Left lung (tissue), 10 donors: ENCODE measurements around the gene OPA1. TPM values are rescaled to one million over a fixed set of nuclear protein-coding genes. Genes with fewer than 3 reads are reported as not detected.

Experiments used
- ATAC-seq: fragments of 200-7000 bp; cut with Tn5 transposase; one replicate; pipeline ENCODE4 v1.9.1; 2020; ENCODE audit warnings: moderate library complexity
- DNase-seq, 4 donors: peaks; one replicate each; pipeline ENCODE4 v3.0.0-alpha.2; 2013 to 2020
- H3K27ac ChIP-seq, 2 donors: fragments of 200-600 bp; sonication (generic) in 1 of 2; one replicate each; pipeline versions ENCODE4 v1.5.0 to v1.8.0; 2020 to 2021
- H3K27me3 ChIP-seq, 2 donors: fragments of 200-600 bp; sonication (generic) in 1 of 2; one replicate each; pipeline versions ENCODE4 v1.5.0 to v1.8.0; 2020 to 2021
- H3K36me3 ChIP-seq, 2 donors: fragments of 200-600 bp; sonication (generic) in 1 of 2; one replicate each; pipeline versions ENCODE4 v1.5.0 to v1.8.0; 2020 to 2021
- H3K4me1 ChIP-seq, 2 donors: fragments of 200-600 bp; one replicate each; pipeline ENCODE4 v1.8.0; 2021
- H3K4me3 ChIP-seq, 2 donors: fragments of 200-600 bp; sonication (generic) in 1 of 2; one replicate each; pipeline versions ENCODE4 v1.5.0 to v1.8.0; 2020 to 2021; ENCODE audit warnings: mild to moderate bottlenecking in 1 of 2
- H3K9me3 ChIP-seq, 2 donors: fragments of 200-600 bp; sonication (generic) in 1 of 2; one replicate each; pipeline versions ENCODE4 v1.5.0 to v1.8.0; 2020 to 2021
- CTCF ChIP-seq, 2 donors: fragments of 200-600 bp; sonication (generic) in 1 of 2; IDR thresholded peaks; one replicate each; pipeline versions ENCODE4 v1.5.0 to v1.8.0; 2021; ENCODE audit warnings: antibody characterized with exemption in 2 of 2
- intact Hi-C, 2 donors: fragments of 100-400 bp; cut with DNase I; formaldehyde crosslinking; loops; one replicate each; pipeline versions ENCODE4 v1.11.2 to v1.14.2; 2022
- polyA plus RNA-seq, 6 donors: library from polyadenylated mRNA; unstranded; fragments of 120-200 nt; gene quantifications; one replicate each; pipeline ENCODE4 v1.2.1, GENCODE V29; 2013; ENCODE audit not compliant: insufficient read length in 6 of 6
- total RNA-seq, 2 donors: library from RNA; stranded (reverse); fragmentation: NEBNext Ultra II Directional; extraction: Animal tissue kit (Norgen Biotek cat#: 25700); gene quantifications; one replicate each; pipeline ENCODE4 v1.2.1, GENCODE V29; 2021
- donor health status: DM: no; HTN: yes; CAD: no.
- donor health status: DM: no; HTN: no; CAD: no.

OPA1 gene
- total and polyA plus RNA-seq, 8 donors = 45.3 to 64.9 (median 57.9) TPM

- Histone ChIP-seq H3K36me3 (no peaks in the 10 kb centered on the region), H3K4me1 (peaks cover 0 to 16% of the 10 kb centered on the region in 2 donors), H3K4me3 (no peak overlapping the region), H3K9me3 (no peaks in the 10 kb centered on the region), H3K27ac (peak overlapping the region; percentile 34 to 60), H3K27me3 (no peaks in the 10 kb centered on the region)
- no peak for TF ChIP-seq CTCF (IDR thresholded peaks at IDR 0.05)
- peak; percentile 72 for ATAC-seq
- no peak for DNase-seq
- intact Hi-C loops = no loop called here
Observed at GRCh38 chr3:193743702-193744047, 150.7 kb downstream of the OPA1 start.

- intact Hi-C loops = no loop called here
- Histone ChIP-seq H3K27me3 (no peaks in the 10 kb centered on the region), H3K4me3 (no peak overlapping the region), H3K36me3 (no peaks in the 10 kb centered on the region), H3K27ac (peak overlapping the region; percentile 34 to 60), H3K4me1 (peaks cover 0 to 16% of the 10 kb centered on the region in 2 donors), H3K9me3 (no peaks in the 10 kb centered on the region)
- ATAC-seq (peak; percentile 88), DNase-seq (peak in 2 of 4 donors; percentile 38 to 83)
- TF ChIP-seq CTCF (IDR thresholded peaks at IDR 0.05) = no peak
Observed at GRCh38 chr3:193744048-193744821, 151.2 kb downstream of the OPA1 start.

GRCh38 chr3:193744822-193745684 lies 152.0 kb downstream of the OPA1 start:
- intact Hi-C loops = no loop called here
- Histone ChIP-seq H3K27ac (no peak overlapping the region), H3K4me1 (peaks cover 0 to 16% of the 10 kb centered on the region in 2 donors), H3K4me3 (no peak overlapping the region), H3K9me3 (no peaks in the 10 kb centered on the region), H3K27me3 (no peaks in the 10 kb centered on the region), H3K36me3 (no peaks in the 10 kb centered on the region)
- peak in 2 of 4 donors; percentile 77 to 88 for DNase-seq
- peak; percentile 38 for ATAC-seq
- TF ChIP-seq CTCF (IDR thresholded peaks at IDR 0.05) = no peak

GRCh38 chr3:193746832-193747231 lies 153.8 kb downstream of the OPA1 start:
- TF ChIP-seq CTCF (IDR thresholded peaks at IDR 0.05) = no peak
- H3K4me1 ChIP-seq = peaks cover 0 to 16% of the 10 kb centered on the region in 2 donors
- ATAC-seq = no peak
- no peak overlapping the region for H3K4me3 ChIP-seq
- intact Hi-C loops = no loop called here
- no peaks in the 10 kb centered on the region for H3K9me3 ChIP-seq
- no peak overlapping the region for H3K27ac ChIP-seq
- no peaks in the 10 kb centered on the region for H3K36me3 ChIP-seq
- DNase-seq = no peak
- H3K27me3 ChIP-seq = no peaks in the 10 kb centered on the region

Other genes with a start within 250 kb of the OPA1 start
- 1 to 10 TPM; 1.1 to 1.4 TPM for gene ATP13A5, start 214.5 kb upstream of the OPA1 start, total RNA-seq
- 1 to 10 TPM in 2 of 6 donors, under 1 TPM in 4; 0.36 to 1.1 (median 0.82) TPM for gene ATP13A5, start 214.5 kb upstream of the OPA1 start, polyA plus RNA-seq
- 100 to 1,000 TPM in 1 of 2 donors, 10 to 100 TPM in 1; 74.1 to 262 TPM for gene ATP13A4, start 38.3 kb upstream of the OPA1 start, total RNA-seq
- gene ATP13A4, start 38.3 kb upstream of the OPA1 start, polyA plus RNA-seq = 10 to 100 TPM; 48.4 to 62.1 (median 56.6) TPM